Amygdala (tissue), 56 donors: Measurements from ENCODE around the gene IFI27.
"Not testable (repeated sequence)": the region's sequence is repeated elsewhere in the genome, so short reads cannot be mapped to it uniquely, and the experiment has no call there.

Experiments used
- DNase-seq, 56 donors: peaks; one replicate each; lab custom pipeline; 2025; lab: John Stamatoyannopoulos, UW

Gene IFI27

GRCh38 chr14:94110552-94111181 lies at the start of gene IFI27:
Gene IFI27 (plus strand): TSS chr14:94110736.
- DNase-seq, result no peak

- no peak for DNase-seq
These were observed 48.1 kb upstream of the IFI27 start for GRCh38 chr14:94062344-94062940.

- DNase-seq, result peak in 1 of 56 donors; percentile 43
These were observed 44.4 kb upstream of the IFI27 start for GRCh38 chr14:94066089-94066676.

- DNase-seq, result not testable (repeated sequence)
These were observed 38.5 kb upstream of the IFI27 start for GRCh38 chr14:94072076-94072475.

GRCh38 chr14:94074534-94074933 lies 36.0 kb upstream of the IFI27 start:
- no peak for DNase-seq

- no peak for DNase-seq
These were observed 35.5 kb upstream of the IFI27 start for GRCh38 chr14:94075008-94075407.

- no peak for DNase-seq
These were observed 33.3 kb upstream of the IFI27 start for GRCh38 chr14:94077111-94077821.

GRCh38 chr14:94077823-94078222 lies 32.7 kb upstream of the IFI27 start:
- no peak for DNase-seq

- DNase-seq, result peak in 4 of 56 donors; percentile 8 to 41 (median 16)
These were observed 30.5 kb upstream of the IFI27 start for GRCh38 chr14:94079891-94080620.

- peak; percentile 34 to 97 (median 88) for DNase-seq
These were observed 29.7 kb upstream of the IFI27 start, which contains the start of the genes DDX24 and IFI27L1 for GRCh38 chr14:94080621-94081385. Gene DDX24 (minus strand): TSS chr14:94081202. CDS start chr14:94079742, 1,460 bp downstream. Gene IFI27L1 (plus strand): TSS chr14:94081310. CDS start chr14:94096938, 15,628 bp downstream.

- no peak for DNase-seq
These were observed 29.1 kb upstream of the IFI27 start for GRCh38 chr14:94081386-94081820.

GRCh38 chr14:94087891-94088290 lies 22.6 kb upstream of the IFI27 start:
- no peak for DNase-seq

- no peak for DNase-seq
These were observed 22.0 kb upstream of the IFI27 start for GRCh38 chr14:94088516-94088915.

- DNase-seq, result no peak
These were observed 21.1 kb upstream of the IFI27 start for GRCh38 chr14:94089479-94089878.

GRCh38 chr14:94093418-94093817 lies 17.1 kb upstream of the IFI27 start:
- DNase-seq, result no peak

GRCh38 chr14:94097091-94097490 lies 13.4 kb upstream of the IFI27 start:
- DNase-seq, result no peak

- DNase-seq, result no peak
These were observed 12.1 kb upstream of the IFI27 start for GRCh38 chr14:94098326-94098992.

- DNase-seq, result no peak
These were observed 11.5 kb upstream of the IFI27 start for GRCh38 chr14:94099006-94099405.

GRCh38 chr14:94100847-94101246 lies 9.7 kb upstream of the IFI27 start:
- DNase-seq, result no peak
